Psoas muscle (tissue), 8 donors: ENCODE data around the gene SLCO1C1. TPM values are rescaled to one million over a fixed set of nuclear protein-coding genes. Genes with fewer than 3 reads are reported as not detected.

Source experiments
- ATAC-seq, 4 donors: fragments of 200-7000 bp; cut with Tn5 transposase; one replicate each; pipeline ENCODE4 v1.9.1; 2020; ENCODE audit warnings: moderate library complexity in 3 of 4, mild to moderate bottlenecking in 2 of 4
- DNase-seq, 2 donors: peaks; one replicate each; pipeline ENCODE4 v3.0.0-alpha.2; 2020
- H3K27ac ChIP-seq: fragments of 200-600 bp; one replicate; pipeline ENCODE4 v1.8.0; 2022
- H3K27me3 ChIP-seq, 3 donors: fragments of 200-600 bp in 1 of 3; one replicate each; pipeline versions ENCODE4 v1.6.1 to v1.8.0; 2013 to 2022; ENCODE audit warnings: low read length in 2 of 3, mild to moderate bottlenecking in 2 of 3, moderate library complexity in 1 of 3; ENCODE audit not compliant: insufficient read depth in 3 of 3
- H3K36me3 ChIP-seq, 2 donors: fragments of 200-600 bp in 1 of 2; one replicate each; pipeline versions ENCODE4 v1.6.1 to v1.8.0; 2013 to 2022; ENCODE audit warnings: low read depth in 1 of 2, mild to moderate bottlenecking in 1 of 2, moderate library complexity in 1 of 2; ENCODE audit not compliant: insufficient read depth in 1 of 2
- H3K4me1 ChIP-seq: fragments of 200-600 bp; one replicate; pipeline ENCODE4 v1.8.0; 2022
- H3K4me3 ChIP-seq: fragments of 200-600 bp; one replicate; pipeline ENCODE4 v1.8.0; 2022; ENCODE audit warnings: mild to moderate bottlenecking
- H3K9me3 ChIP-seq: fragments of 200-600 bp; one replicate; pipeline ENCODE4 v1.8.0; 2022
- WGBS, 3 donors: extraction: QIAGEN DNeasy Blood & Tissue Kit; methylation state at CpG; one replicate each; pipeline versions ENCODE4 v1.1.6 to v1.1.7; 2013; 5-methylcytosine and 5-hydroxymethylcytosine counted together
- intact Hi-C, 2 donors: fragments of 100-400 bp; cut with DNase I; formaldehyde crosslinking; loops; one replicate each; pipeline versions ENCODE4 v1.11.0 to v1.14.2; 2022
- polyA plus RNA-seq, 3 donors: library from polyadenylated mRNA; stranded (reverse); fragments of 200-250 nt; gene quantifications; one replicate each; pipeline ENCODE4 v1.2.3, GENCODE V29; 2013
- total RNA-seq, 4 donors: library from RNA; stranded (reverse); fragmentation: NEBNext Ultra II Directional in 2 of 4; extraction: Animal tissue kit (Norgen Biotek cat#: 25700) in 2 of 4; gene quantifications; one replicate each; pipeline versions ENCODE4 v1.2.1 to v1.2.4, GENCODE V29; 2021 to 2023
- TF ChIP-seq, protein P1 (sequence below): fragments of 200-600 bp; IDR thresholded peaks from one replicate; pipeline ENCODE4 v1.8.0; 2022; ENCODE audit warnings: antibody characterized with exemption
- donor health status: healthy with polysubstance abuse.
- donor health status: DM: no; HTN: no; CAD: no; lungs with moderate emphysema.
- donor health status: Bipolar disorder and iron deficiency.
- donor health status: healthy.
- donor health status: DM: yes; HTN: yes; CAD: no.
- donor health status: DM: no; HTN: no; CAD: no.
- donor health status: DM: no; HTN: no; CAD: no.
- donor health status: DM: yes; HTN: yes; CAD: no.

The SLCO1C1 gene
- total and polyA plus RNA-seq, 7 donors: 0.26 to 0.29 TPM; not detected in 5

DNA sequence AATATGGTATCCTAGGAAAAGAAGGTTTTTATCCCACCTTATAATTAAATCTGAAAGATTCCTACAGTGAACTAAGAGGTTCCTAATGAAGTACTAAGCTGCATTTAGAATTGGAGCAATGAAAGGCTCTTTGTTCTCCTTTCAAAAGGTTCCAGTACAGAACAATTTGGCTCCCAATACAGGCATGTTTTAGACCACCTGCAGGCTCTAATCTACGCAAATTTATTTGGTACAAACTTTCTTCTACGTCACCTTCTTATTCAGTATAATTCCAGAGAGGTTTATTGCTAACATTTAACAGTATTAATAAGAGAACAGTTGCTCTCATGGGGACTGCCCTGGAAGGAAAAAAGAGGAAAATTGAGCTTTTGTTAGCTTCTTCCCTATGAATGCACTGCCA is 37.6 kb upstream of the SLCO1C1 start:
- TF ChIP-seq, protein P1, sequence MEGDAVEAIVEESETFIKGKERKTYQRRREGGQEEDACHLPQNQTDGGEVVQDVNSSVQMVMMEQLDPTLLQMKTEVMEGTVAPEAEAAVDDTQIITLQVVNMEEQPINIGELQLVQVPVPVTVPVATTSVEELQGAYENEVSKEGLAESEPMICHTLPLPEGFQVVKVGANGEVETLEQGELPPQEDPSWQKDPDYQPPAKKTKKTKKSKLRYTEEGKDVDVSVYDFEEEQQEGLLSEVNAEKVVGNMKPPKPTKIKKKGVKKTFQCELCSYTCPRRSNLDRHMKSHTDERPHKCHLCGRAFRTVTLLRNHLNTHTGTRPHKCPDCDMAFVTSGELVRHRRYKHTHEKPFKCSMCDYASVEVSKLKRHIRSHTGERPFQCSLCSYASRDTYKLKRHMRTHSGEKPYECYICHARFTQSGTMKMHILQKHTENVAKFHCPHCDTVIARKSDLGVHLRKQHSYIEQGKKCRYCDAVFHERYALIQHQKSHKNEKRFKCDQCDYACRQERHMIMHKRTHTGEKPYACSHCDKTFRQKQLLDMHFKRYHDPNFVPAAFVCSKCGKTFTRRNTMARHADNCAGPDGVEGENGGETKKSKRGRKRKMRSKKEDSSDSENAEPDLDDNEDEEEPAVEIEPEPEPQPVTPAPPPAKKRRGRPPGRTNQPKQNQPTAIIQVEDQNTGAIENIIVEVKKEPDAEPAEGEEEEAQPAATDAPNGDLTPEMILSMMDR: no peak
- Histone ChIP-seq H3K4me1 (no peaks in the 10 kb centered on the region), H3K27me3 (no peaks in the 10 kb centered on the region), H3K4me3 (no peak overlapping the region), H3K9me3 (peaks cover under 1% of the 10 kb centered on the region), H3K36me3 (no peaks in the 10 kb centered on the region), H3K27ac (no peak overlapping the region)
- DNase-seq (no peak), ATAC-seq (no peak)
- 35 to 61% (median 35%) methylated on average over 2 of the region's 2 CpGs for WGBS, 3 donors
- intact Hi-C loops: no loop called here

DNA sequence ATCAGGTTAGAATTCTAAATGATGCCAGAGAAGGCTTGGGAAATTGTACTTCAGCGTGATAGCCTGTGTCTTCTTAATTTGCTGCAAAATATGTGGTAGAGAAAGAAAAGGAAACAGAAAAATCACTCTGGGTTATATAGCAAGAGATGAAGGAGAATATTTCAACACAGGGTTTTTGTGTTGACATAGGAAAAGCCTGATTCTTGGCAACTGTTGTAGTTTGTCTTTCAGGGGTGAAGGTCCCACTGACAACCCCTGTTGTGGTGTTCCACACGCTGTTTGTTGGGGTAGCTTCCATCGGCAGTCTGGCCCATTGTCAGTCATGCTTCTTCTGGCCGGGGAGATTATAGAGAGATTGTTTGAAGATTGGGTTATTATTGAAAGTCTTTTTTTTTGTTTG is 13.8 kb upstream of the SLCO1C1 start:
- Histone ChIP-seq H3K4me1 (no peaks in the 10 kb centered on the region), H3K36me3 (no peaks in the 10 kb centered on the region), H3K9me3 (no peaks in the 10 kb centered on the region), H3K27me3 (no peaks in the 10 kb centered on the region), H3K27ac (no peak overlapping the region), H3K4me3 (no peak overlapping the region)
- DNase-seq (no peak), ATAC-seq (no peak)
- 76 to 95% (median 87%) methylated on average over 4 of the region's 4 CpGs for WGBS, 3 donors
- TF ChIP-seq, protein P1: no peak
- intact Hi-C loops: no loop called here

DNA sequence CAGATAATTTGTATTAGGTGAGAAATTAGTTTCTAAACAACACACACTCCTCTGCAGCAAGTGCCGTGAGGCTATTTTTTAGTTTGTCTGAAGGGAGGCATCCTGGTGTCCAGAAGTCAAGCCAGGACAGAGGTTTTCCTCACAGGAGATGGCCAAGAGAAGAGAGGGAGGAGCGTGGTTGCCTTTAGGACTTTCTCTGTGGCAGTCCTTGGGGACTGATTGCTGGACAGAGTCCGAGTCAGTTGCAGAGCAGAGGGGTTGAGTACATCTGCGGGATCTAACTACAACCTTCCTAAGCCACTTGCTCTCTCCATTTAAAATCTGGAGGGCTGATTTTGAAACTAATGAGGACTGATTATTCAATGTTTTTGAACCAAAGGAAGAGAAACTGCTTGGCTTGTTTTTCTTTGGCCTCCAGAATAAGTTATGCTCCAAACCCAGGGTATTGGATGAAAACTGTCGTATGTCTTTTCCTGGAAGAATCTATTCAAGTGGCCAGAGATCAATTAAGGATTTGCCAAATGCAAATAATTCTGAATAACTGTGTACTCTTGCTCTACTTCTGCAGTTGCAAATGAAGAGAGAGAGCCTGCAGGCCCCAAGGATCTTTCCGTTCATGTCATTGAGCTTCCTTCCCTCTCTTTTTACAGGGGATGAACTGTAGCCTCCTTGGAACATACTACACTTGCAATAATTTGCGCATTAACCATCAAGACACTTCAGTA is 1.2 kb downstream of the SLCO1C1 start:
- DNase-seq (peak; percentile 25 to 67), ATAC-seq (peak in 2 of 4 donors; percentile 24 to 26)
- Histone ChIP-seq H3K36me3 (no peaks in the 10 kb centered on the region), H3K9me3 (no peaks in the 10 kb centered on the region), H3K4me3 (no peak overlapping the region), H3K4me1 (no peaks in the 10 kb centered on the region), H3K27ac (no peak overlapping the region), H3K27me3 (no peaks in the 10 kb centered on the region)
- WGBS, 3 donors: 30 to 38% (median 30%) methylated on average over 7 of the region's 7 CpGs
- TF ChIP-seq, protein P1: no peak
- intact Hi-C loops: no loop called here

DNA sequence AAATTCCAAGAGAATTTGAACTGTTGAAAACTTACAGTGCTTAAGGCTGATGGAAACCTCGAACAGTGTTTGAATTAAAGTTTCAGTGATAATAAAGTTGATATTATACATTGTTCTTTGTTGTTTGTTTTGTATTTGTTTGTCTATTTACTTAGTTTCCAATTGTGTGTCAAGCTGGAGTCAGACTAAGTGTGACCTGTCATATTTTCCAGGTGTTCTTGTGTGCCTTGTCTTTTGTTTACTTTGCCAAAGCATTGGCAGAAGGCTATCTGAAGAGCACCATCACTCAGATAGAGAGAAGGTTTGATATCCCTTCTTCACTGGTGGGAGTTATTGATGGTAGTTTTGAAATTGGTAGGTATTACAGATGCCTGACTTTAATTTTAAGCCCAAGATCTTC is 6.0 kb downstream of the SLCO1C1 start:
- no peak for ATAC-seq
- no peak overlapping the region for H3K27ac ChIP-seq
- no peaks in the 10 kb centered on the region for H3K4me1 ChIP-seq
- WGBS, 3 donors: 88 to 93% (median 92%) methylated on average over 1 of the region's 1 CpG
- no peaks in the 10 kb centered on the region for H3K27me3 ChIP-seq
- no peak for DNase-seq
- no peaks in the 10 kb centered on the region for H3K9me3 ChIP-seq
- H3K4me3 ChIP-seq: no peak overlapping the region
- H3K36me3 ChIP-seq: no peaks in the 10 kb centered on the region
- intact Hi-C loops: no loop called here
- TF ChIP-seq, protein P1: no peak

DNA sequence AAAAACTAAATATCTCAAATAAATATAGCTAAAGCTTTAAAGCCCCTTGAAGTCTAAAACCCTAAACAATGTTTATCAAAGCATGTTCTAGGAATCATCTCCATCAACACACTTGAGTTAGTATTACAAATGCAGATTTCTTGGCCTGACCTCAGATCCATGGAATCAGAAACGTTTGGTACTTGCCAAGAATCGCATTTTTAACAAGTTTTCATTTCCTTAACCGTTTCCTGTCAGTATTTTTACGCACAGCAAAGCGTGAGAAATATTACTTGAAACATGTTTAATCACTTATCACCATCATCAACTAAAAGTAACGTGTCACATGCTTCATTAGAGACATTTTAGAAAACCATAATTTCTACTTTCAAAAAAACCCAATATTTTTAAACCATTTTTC is 9.7 kb downstream of the SLCO1C1 start:
- Histone ChIP-seq H3K36me3 (no peaks in the 10 kb centered on the region), H3K9me3 (no peaks in the 10 kb centered on the region), H3K4me3 (no peak overlapping the region), H3K4me1 (no peaks in the 10 kb centered on the region), H3K27me3 (no peaks in the 10 kb centered on the region), H3K27ac (no peak overlapping the region)
- TF ChIP-seq, protein P1: no peak
- DNase-seq (no peak), ATAC-seq (no peak)
- 17 to 22% (median 18%) methylated on average over 6 of the region's 6 CpGs for WGBS, 3 donors
- intact Hi-C loops: no loop called here
